Stimulated activated memory B cell treated with anti-CD40 and anti-IgM and Interleukin-4, amounts not matched to agents 10 μg/mL and 1 μg/mL and 100 μg/mL, for 72 hours (primary cell): ENCODE data around the gene FCHSD2.
"Not testable (repeated sequence)": the region's sequence is repeated elsewhere in the genome, so short reads cannot be mapped to it uniquely, and the experiment has no call there.

Experiments used
- ATAC-seq: fragments of 150-1000 bp; cut with Tn5 transposase; 2 replicates; pipeline ENCODE4 v1.10.0; 2021
- H3K27ac Mint-ChIP-seq: one replicate; pipeline ENCODE4 v1.8.0; 2022; ENCODE audit warnings: mild to moderate bottlenecking, mixed read lengths
- H3K27me3 Mint-ChIP-seq: one replicate; pipeline ENCODE4 v1.8.0; 2022; ENCODE audit warnings: mixed read lengths
- H3K36me3 Mint-ChIP-seq: one replicate; pipeline ENCODE4 v1.8.0; 2022; ENCODE audit warnings: mixed read lengths
- H3K4me1 Mint-ChIP-seq: one replicate; pipeline ENCODE4 v1.8.0; 2022; ENCODE audit warnings: mixed read lengths
- H3K4me3 Mint-ChIP-seq: one replicate; pipeline ENCODE4 v1.8.0; 2022; ENCODE audit warnings: mild to moderate bottlenecking, moderate library complexity, mixed read lengths
- H3K9me3 Mint-ChIP-seq: one replicate; pipeline ENCODE4 v1.8.0; 2022; ENCODE audit warnings: mixed read lengths

The FCHSD2 gene

DNA sequence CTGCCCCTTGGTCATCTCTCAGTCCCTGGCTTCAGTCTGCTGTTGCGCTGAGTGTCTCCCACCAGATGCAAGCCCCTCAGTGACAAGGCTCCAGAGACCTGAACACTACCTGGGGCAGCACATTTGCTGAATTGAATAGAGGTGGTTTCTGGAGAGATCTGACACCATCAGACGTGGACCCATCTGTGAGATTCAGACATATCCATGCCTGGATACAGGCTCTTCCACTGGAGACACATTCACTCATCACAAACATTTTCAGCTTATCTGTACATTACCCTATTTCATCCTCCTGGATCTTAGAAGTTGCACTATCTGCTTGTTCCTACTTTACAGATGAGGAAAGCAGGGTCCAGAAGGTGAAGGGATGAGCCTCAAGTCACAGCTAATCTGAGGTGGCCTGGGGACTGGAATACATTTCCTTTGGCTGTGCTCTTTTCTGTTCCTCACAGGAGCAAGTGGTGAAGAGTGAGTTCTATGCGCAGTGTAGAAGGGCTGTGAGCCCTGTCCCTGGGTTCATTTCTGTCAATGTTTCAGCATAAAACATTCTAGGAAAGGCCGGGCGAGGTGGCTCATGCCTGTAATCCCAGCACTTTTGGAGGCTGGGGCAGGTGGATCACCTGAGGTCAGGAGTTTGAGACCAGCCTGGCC, 308.9 kb downstream of the FCHSD2 start:
- Mint-ChIP-seq H3K4me3 (no peak overlapping the region), H3K27ac (peak overlapping the region; percentile 63), H3K36me3 (peaks cover 45% of the 10 kb centered on the region), H3K9me3 (no peaks in the 10 kb centered on the region), H3K27me3 (no peaks in the 10 kb centered on the region), H3K4me1 (peaks cover 37% of the 10 kb centered on the region)
- no peak for ATAC-seq

DNA sequence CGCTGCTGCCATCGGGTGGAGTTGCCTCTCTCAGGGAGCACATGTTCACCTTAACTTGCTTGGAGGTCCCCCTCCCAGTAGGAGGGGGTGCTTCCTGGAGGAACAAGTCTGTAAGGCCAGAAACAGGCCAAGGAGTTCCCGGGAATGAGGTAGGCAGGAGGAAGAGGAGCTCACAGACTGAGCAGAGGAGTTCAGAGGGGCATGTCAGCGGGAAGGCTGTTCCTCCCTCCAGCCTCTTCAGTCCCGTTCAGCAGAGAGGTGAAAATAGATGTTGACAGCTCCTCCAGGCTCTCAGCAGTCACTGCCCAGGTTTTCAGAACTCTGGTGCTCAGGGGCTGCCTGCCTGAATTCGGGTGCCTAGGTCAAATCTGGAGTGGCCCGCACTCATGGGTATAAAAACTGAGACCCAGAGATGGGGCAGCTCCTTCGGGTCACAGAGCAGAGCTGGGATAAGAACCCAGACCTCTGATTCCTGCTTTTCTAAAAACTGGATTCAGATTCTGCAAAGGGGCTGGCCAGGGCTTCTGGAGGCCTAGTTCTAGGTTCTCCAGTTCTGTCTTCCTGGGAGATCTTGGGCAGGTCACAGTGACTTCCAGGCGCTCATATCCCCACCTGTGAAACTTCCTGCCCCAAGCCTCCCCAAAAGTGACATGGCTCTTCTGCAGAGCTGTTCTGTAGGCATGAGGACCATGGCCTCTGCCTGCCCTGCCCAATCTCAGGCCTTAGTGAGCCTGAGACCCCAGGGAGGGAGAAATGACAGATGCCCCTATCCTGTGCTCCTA, 309.6 kb downstream of the FCHSD2 start:
- H3K4me1 Mint-ChIP-seq, result peaks cover 42% of the 10 kb centered on the region
- peak overlapping the region; percentile 63 for H3K27ac Mint-ChIP-seq
- no peak for ATAC-seq
- H3K4me3 Mint-ChIP-seq, result no peak overlapping the region
- H3K36me3 Mint-ChIP-seq, result peaks cover 45% of the 10 kb centered on the region
- H3K9me3 Mint-ChIP-seq, result no peaks in the 10 kb centered on the region
- H3K27me3 Mint-ChIP-seq, result no peaks in the 10 kb centered on the region

DNA sequence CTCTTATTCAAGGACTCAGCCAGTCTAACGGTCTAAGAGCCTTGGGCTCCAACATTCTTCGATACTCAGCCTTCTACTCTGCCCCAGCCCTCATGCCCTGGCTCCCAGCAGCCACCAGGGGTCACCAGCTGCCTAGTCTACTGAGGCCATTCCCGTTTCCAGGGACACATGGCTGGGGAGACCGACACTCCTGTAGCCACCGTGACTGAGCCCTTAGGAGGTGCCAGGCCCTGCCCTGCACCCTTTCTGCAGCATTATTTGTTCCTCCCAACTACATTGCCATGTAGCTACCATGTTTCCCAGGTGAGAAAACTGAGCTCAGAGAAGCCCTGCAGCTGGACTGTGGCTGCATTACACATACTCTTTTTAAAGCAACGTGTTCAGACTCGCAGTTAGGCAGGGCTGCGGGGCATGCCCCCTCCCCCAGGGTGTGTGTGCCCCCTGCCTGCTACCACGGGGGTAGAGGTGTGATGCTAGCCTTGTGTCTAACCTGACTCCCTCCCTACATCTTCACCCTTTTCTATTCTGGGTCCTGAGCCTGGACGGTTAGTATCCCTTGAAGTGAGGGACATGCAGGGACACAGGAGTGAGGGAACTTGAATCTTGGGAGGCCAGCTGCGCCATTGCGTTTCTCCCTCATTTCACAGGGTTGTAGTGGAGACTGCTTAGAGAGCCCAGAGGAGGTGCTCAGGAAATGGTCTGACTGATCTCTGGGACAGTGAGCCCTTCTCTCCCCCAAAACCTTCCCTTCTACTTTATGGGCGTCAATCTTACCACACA, 310.4 kb downstream of the FCHSD2 start:
- Mint-ChIP-seq H3K27me3 (no peaks in the 10 kb centered on the region), H3K4me3 (no peak overlapping the region), H3K9me3 (no peaks in the 10 kb centered on the region), H3K27ac (peak overlapping the region; percentile 63), H3K36me3 (peaks cover 51% of the 10 kb centered on the region), H3K4me1 (peaks cover 48% of the 10 kb centered on the region)
- ATAC-seq, result peak; percentile 60

DNA sequence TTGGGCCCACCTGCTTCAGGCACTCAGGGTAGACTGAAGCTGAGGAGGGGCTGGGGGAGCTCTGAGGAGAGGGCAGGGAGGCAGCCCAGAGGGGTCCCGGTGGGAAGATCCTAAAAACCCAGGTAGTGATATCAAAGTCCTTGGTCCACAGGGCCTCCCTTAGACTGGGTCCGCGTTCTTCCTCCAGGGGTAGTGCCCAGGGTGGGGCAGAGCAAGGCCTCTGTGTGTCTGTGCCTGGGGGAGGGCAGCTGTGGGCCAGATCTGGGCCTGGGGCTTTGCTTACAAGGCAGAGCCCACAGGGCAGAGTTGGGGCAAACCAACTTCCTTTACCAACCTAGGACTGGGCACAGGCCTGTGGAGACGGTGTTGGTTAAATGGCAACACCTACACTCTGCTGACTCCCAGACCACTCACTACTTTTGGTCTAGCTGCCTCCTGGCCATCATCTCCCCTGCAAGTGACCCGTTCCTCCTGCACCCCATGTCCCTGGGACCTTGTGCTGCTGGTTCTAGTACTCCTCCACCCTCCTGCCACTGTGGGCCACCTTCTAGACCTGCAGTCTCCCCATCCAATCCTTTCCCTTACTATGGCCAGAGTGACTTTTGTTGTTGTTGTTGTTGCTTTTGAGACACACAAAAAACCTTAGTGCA, 312.1 kb downstream of the FCHSD2 start:
- Mint-ChIP-seq H3K4me1 (peaks cover 65% of the 10 kb centered on the region), H3K36me3 (peaks cover 40% of the 10 kb centered on the region), H3K9me3 (no peaks in the 10 kb centered on the region), H3K4me3 (no peak overlapping the region), H3K27ac (peak overlapping the region; percentile 67), H3K27me3 (no peaks in the 10 kb centered on the region)
- no peak for ATAC-seq

DNA sequence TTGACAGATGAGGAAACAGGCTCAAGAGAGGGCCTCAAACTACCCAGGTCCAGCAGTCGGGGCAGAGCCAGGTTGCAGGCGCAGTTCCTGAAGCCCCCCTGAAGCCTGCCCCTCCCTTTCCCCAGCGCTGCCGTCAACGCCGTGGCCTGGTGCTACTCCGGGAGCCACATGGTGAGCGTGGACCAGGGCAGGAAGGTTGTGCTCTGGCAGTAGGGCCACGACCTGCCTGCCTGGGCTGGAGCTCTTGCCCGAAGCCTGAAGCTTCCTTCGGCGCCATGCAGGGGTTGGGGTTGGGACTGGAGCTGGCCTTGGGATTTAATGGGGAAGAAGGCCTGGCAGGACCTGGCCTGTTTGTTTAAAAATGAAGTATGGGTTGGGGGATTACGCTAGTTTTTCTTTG, 312.9 kb downstream of the FCHSD2 start:
- peak overlapping the region; percentile 67 for H3K27ac Mint-ChIP-seq
- H3K36me3 Mint-ChIP-seq, result peaks cover 45% of the 10 kb centered on the region
- no peak for ATAC-seq
- H3K27me3 Mint-ChIP-seq, result no peaks in the 10 kb centered on the region
- no peak overlapping the region for H3K4me3 Mint-ChIP-seq
- H3K4me1 Mint-ChIP-seq, result peaks cover 73% of the 10 kb centered on the region
- no peaks in the 10 kb centered on the region for H3K9me3 Mint-ChIP-seq

DNA sequence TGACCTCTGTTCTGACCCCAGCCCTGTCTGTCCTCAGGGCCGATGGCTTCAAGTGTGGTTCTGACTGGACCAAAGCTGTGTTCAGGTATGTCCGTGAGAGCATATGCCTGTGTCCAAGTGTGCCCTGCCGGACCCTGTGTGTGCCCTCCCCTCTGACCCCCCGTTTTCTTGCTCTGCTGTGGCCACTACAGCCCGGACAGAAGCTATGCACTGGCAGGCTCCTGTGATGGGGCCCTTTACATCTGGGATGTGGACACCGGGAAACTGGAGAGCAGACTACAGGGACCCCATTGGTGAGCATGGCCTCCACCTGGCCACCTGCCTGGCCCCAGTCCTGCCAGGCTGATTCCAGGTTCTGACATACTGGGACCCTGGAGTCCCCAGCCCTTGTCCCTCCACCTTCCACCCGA, 313.4 kb downstream of the FCHSD2 start:
- peak overlapping the region; percentile 67 for H3K27ac Mint-ChIP-seq
- ATAC-seq, result no peak
- no peaks in the 10 kb centered on the region for H3K27me3 Mint-ChIP-seq
- H3K4me1 Mint-ChIP-seq, result peaks cover 78% of the 10 kb centered on the region
- no peaks in the 10 kb centered on the region for H3K9me3 Mint-ChIP-seq
- H3K4me3 Mint-ChIP-seq, result no peak overlapping the region
- H3K36me3 Mint-ChIP-seq, result peaks cover 50% of the 10 kb centered on the region

DNA sequence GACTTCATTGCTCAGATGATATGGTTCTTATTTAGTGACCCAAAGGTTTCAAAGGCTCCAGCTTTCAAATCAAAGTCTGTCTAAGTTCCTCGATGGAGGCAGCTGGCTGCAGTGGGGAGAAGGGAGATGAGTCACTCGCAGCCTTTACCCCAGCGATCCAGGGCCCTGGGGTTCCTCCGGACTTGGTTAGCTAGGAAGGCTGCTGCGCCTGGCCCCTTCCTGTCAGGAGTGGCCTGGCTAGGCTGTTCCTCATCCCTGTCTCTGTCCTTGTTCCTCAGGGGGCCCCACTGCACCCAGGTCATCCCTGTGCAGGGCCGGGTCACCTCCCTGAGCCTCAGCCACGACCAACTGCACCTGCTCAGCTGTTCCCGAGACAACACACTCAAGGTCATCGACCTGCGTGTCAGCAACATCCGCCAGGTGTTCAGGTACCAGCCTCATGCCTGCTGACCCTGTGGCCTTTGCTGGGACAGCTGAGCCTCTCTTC, 314.0 kb downstream of the FCHSD2 start:
- H3K4me1 Mint-ChIP-seq, result peaks cover 84% of the 10 kb centered on the region
- peak overlapping the region; percentile 67 for H3K27ac Mint-ChIP-seq
- H3K36me3 Mint-ChIP-seq, result peaks cover 55% of the 10 kb centered on the region
- H3K4me3 Mint-ChIP-seq, result peak overlapping the region; percentile 25
- ATAC-seq, result no peak
- no peaks in the 10 kb centered on the region for H3K27me3 Mint-ChIP-seq
- H3K9me3 Mint-ChIP-seq, result no peaks in the 10 kb centered on the region

DNA sequence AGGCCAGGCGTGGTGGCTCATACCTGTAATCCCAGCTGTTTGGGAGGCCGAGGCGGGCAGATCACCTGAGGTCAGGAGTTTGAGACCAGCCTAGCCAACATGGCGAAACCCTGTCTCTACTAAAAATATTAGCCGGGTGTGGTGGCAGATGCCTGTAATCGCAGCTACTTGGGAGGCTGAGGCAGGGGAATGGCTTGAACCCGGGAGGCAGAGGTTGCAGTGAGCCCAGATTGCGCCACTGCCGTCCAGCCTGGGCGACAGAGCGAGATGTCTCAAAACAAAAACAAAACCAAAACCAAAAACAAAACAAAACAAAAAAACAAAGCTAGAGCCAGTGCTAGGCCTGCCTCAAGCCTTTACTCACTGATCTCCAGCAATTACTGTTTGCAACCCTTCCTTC, 314.5 kb downstream of the FCHSD2 start:
- Mint-ChIP-seq H3K4me1 (peaks cover 89% of the 10 kb centered on the region), H3K4me3 (peak overlapping the region; percentile 25), H3K27ac (peak overlapping the region; percentile 67), H3K36me3 (peaks cover 56% of the 10 kb centered on the region)
- not testable (repeated sequence) for ATAC-seq, H3K9me3 Mint-ChIP-seq, H3K27me3 Mint-ChIP-seq

DNA sequence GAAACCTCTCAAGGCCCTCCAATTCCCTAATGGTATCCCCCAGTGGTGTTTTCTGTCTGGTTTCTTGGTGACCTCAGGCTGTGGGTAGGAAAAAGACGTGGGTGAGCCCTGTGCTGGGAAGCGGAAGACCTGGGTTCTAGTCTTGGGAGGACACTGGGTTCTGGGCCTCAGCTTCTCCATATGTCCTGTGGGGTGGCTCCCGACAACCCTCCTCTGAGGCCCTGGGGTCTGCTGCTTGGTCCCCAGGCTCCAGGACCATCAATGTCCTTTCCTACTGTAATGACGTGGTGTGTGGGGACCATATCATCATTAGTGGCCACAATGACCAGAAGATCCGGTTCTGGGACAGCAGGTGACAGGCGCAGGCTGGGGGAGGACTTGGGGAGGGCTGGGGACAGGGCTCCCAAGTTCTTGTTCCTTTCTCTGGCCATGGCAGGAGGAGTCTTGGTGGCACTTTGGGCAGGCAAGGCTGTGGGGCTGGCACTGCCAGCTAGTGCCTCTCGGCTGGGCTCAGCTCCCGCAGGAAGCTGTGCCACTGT, 315.1 kb downstream of the FCHSD2 start:
- Mint-ChIP-seq H3K27ac (peak overlapping the region; percentile 67), H3K36me3 (peaks cover 52% of the 10 kb centered on the region), H3K27me3 (no peaks in the 10 kb centered on the region), H3K9me3 (no peaks in the 10 kb centered on the region), H3K4me3 (no peak overlapping the region), H3K4me1 (peaks cover 90% of the 10 kb centered on the region)
- no peak for ATAC-seq

DNA sequence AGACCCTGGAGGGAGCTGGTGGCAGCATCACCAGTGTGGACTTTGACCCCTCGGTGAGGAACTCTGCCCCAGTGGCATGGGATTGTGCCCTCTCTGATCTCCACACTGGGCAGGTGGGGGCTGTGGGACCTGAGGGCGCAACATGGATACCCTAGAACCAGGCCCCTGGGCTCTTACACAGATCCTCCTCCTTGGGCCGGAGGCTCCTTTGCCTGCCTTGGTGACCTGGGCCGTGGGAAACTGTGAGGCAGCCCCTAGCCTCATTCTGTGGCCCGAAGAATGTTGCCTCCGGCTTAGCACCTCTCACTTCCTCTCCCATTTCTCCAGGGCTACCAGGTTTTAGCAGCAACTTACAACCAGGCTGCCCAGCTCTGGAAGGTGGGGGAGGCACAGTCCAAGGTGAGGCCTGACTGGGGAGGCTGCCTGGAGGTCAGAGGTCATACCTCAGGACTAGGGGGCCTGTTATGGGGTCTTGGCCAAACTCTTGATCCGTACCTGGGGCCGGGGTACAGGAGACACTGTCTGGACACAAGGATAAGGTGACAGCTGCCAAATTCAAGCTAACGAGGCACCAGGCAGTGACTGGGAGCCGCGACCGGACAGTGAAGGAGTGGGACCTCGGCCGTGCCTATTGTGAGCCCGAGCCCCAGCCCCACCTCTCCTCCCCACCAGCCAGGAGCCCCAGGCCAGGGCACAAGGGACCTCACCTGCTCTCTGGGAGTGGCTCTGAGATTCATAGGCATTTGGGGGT, 315.8 kb downstream of the FCHSD2 start:
- Mint-ChIP-seq H3K27ac (peak overlapping the region; percentile 67), H3K4me1 (peaks cover 85% of the 10 kb centered on the region), H3K9me3 (no peaks in the 10 kb centered on the region), H3K27me3 (no peaks in the 10 kb centered on the region), H3K4me3 (no peak overlapping the region), H3K36me3 (peaks cover 46% of the 10 kb centered on the region)
- no peak for ATAC-seq

DNA sequence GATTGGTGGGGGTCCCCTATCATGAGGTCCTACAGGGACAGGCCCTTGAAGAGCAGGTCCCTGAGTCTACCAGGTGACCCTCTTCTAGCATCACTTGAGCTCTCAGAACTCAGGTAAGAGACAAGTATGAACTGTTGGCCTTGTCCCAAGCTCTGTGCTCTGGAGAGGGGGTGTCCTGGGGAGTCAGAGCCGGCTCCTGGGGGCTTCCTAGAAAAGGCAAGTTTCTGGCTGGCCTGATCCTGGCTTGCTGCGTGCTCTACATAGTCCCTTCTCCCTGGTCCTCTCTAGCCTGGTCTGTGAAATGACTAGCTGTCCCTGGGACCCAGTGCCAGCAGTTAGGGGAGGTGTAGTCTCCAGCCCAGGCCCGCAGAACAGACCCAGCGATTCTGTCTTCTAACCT, 316.5 kb downstream of the FCHSD2 start:
- Mint-ChIP-seq H3K4me3 (no peak overlapping the region), H3K4me1 (peaks cover 85% of the 10 kb centered on the region), H3K9me3 (no peaks in the 10 kb centered on the region), H3K27ac (peak overlapping the region; percentile 67), H3K27me3 (no peaks in the 10 kb centered on the region), H3K36me3 (peaks cover 45% of the 10 kb centered on the region)
- no peak for ATAC-seq

DNA sequence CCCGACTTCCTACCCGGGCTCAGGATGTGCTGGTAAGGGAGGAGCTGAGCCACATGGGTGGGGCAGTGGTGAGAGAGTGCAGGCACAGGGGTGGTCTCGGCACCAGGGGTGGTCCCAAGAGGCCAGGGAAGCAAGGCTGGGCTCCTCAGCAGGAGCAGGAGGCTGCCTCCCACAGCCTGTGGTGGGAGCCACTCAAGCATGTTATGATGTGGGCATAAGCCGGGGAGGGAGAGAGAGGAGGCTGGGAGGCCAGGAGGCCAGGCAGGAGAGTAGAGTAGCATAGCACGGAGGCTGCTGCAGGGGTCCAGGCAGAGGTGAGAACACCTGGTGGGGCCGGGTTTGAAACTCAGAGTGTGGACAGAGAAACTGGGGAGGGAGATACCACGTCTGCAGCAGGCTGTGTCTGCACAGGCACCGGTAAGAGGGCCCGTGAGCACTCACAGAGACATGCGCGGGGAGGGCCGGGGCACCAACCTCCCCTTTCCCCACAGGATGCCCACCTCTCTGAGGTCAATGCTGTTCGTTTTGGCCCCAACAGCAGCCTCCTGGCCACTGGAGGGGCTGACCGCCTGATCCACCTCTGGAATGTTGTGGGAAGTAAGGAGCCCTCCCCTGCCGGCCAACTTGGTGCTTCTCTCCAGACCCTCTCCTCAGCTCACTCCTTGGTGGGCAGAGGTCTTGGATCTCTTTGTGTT, 317.2 kb downstream of the FCHSD2 start:
- peak overlapping the region; percentile 11 for H3K4me3 Mint-ChIP-seq
- H3K27ac Mint-ChIP-seq, result peak overlapping the region; percentile 67
- peaks cover 48% of the 10 kb centered on the region for H3K36me3 Mint-ChIP-seq
- H3K9me3 Mint-ChIP-seq, result no peaks in the 10 kb centered on the region
- ATAC-seq, result no peak
- H3K27me3 Mint-ChIP-seq, result no peaks in the 10 kb centered on the region
- H3K4me1 Mint-ChIP-seq, result peaks cover 86% of the 10 kb centered on the region

DNA sequence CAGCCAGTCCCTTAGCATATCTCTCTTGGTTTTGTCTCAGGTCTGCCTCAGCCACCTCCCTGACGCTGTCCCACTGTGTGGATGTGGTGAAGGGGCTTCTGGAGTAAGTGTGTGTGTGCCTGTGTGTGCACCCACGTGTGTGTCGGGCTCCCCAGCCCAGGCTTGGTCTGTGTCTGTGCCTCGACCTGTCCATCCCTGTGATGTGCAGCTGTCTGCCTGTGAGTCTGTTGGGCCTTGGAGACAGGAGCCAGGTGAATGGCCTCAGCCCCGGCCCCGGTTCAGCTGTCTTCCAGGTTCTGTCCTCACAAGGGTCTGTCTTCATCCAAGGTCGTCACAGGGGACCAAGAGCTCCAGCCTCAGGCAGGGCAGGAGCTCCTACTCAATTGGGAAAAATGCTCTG, 318.1 kb downstream of the FCHSD2 start:
- H3K36me3 Mint-ChIP-seq, result peaks cover 50% of the 10 kb centered on the region
- peaks cover 79% of the 10 kb centered on the region for H3K4me1 Mint-ChIP-seq
- no peaks in the 10 kb centered on the region for H3K9me3 Mint-ChIP-seq
- H3K4me3 Mint-ChIP-seq, result no peak overlapping the region
- ATAC-seq, result no peak
- H3K27me3 Mint-ChIP-seq, result no peaks in the 10 kb centered on the region
- H3K27ac Mint-ChIP-seq, result peak overlapping the region; percentile 67
